ENCODE measurements around the gene CNOT2.

The CNOT2 gene

GRCh38 chr12:70242695-70243509 is at the start of gene CNOT2:
Gene CNOT2, plus strand, starts transcription at chr12:70243433. Its CDS starts 34,794 bp downstream, at chr12:70278227.
- TF ChIP-seq GATA1 (IDR thresholded peaks at IDR 0.05; ENCODE audit: low read depth, low read length) (no peak), POLR2A (IDR thresholded peaks at IDR 0.05; ENCODE audit: low read length) (peak; percentile 84)
- DNase-seq: peak; percentile 91 to 94

GRCh38 chr12:70194076-70194475 is 49.2 kb upstream of the CNOT2 start:
- TF ChIP-seq POLR2A (IDR thresholded peaks at IDR 0.05; ENCODE audit: low read length) (no peak), GATA1 (IDR thresholded peaks at IDR 0.05; ENCODE audit: low read depth, low read length) (no peak)
- DNase-seq: no peak

GRCh38 chr12:70196811-70197281 is 46.4 kb upstream of the CNOT2 start:
- TF ChIP-seq POLR2A (IDR thresholded peaks at IDR 0.05; ENCODE audit: low read length) (no peak), GATA1 (IDR thresholded peaks at IDR 0.05; ENCODE audit: low read depth, low read length) (no peak)

GRCh38 chr12:70197345-70197744 is 45.9 kb upstream of the CNOT2 start:
- TF ChIP-seq POLR2A (IDR thresholded peaks at IDR 0.05; ENCODE audit: low read length) (no peak), GATA1 (IDR thresholded peaks at IDR 0.05; ENCODE audit: low read depth, low read length) (no peak)

More at GRCh38 chr12:70196811-70197281, 46.4 kb upstream of the CNOT2 start:
- DNase-seq: no peak

GRCh38 chr12:70213707-70214106 is 29.5 kb upstream of the CNOT2 start:
- TF ChIP-seq POLR2A (IDR thresholded peaks at IDR 0.05; ENCODE audit: low read length) (no peak), GATA1 (IDR thresholded peaks at IDR 0.05; ENCODE audit: low read depth, low read length) (no peak)
- no peak for DNase-seq

More at GRCh38 chr12:70197345-70197744, 45.9 kb upstream of the CNOT2 start:
- DNase-seq: no peak

- TF ChIP-seq POLR2A (IDR thresholded peaks at IDR 0.05; ENCODE audit: low read length) (no peak), GATA1 (IDR thresholded peaks at IDR 0.05; ENCODE audit: low read depth, low read length) (no peak)
- DNase-seq: no peak
These were observed 28.1 kb upstream of the CNOT2 start for GRCh38 chr12:70214972-70215617.

- DNase-seq: no peak
- no peak for TF ChIP-seq POLR2A (IDR thresholded peaks at IDR 0.05; ENCODE audit: low read length)
- TF ChIP-seq GATA1 (IDR thresholded peaks at IDR 0.05; ENCODE audit: low read depth, low read length): no peak
These were observed 25.8 kb upstream of the CNOT2 start for GRCh38 chr12:70217416-70217815.

- DNase-seq: no peak
- no peak for TF ChIP-seq GATA1 (IDR thresholded peaks at IDR 0.05; ENCODE audit: low read depth, low read length)
- no peak for TF ChIP-seq POLR2A (IDR thresholded peaks at IDR 0.05; ENCODE audit: low read length)
These were observed 21.6 kb upstream of the CNOT2 start for GRCh38 chr12:70221626-70222025.

- DNase-seq: no peak
- TF ChIP-seq POLR2A (IDR thresholded peaks at IDR 0.05; ENCODE audit: low read length) (no peak), GATA1 (IDR thresholded peaks at IDR 0.05; ENCODE audit: low read depth, low read length) (no peak)
These were observed 15.3 kb upstream of the CNOT2 start for GRCh38 chr12:70227911-70228310.

- TF ChIP-seq GATA1 (IDR thresholded peaks at IDR 0.05; ENCODE audit: low read depth, low read length): no peak
- TF ChIP-seq POLR2A (IDR thresholded peaks at IDR 0.05; ENCODE audit: low read length): no peak
- no peak for DNase-seq
These were observed 12.2 kb upstream of the CNOT2 start for GRCh38 chr12:70230934-70231606.

GRCh38 chr12:70236990-70237389 is 6.2 kb upstream of the CNOT2 start:
- no peak for TF ChIP-seq POLR2A (IDR thresholded peaks at IDR 0.05; ENCODE audit: low read length)
- TF ChIP-seq GATA1 (IDR thresholded peaks at IDR 0.05; ENCODE audit: low read depth, low read length): no peak
- DNase-seq: no peak

GRCh38 chr12:70240673-70241072 is 2.6 kb upstream of the CNOT2 start:
- DNase-seq: peak in 1 of 2 experiments; percentile 7
- no peak for TF ChIP-seq POLR2A (IDR thresholded peaks at IDR 0.05; ENCODE audit: low read length)
- no peak for TF ChIP-seq GATA1 (IDR thresholded peaks at IDR 0.05; ENCODE audit: low read depth, low read length)

- TF ChIP-seq POLR2A (IDR thresholded peaks at IDR 0.05; ENCODE audit: low read length) (no peak), GATA1 (IDR thresholded peaks at IDR 0.05; ENCODE audit: low read depth, low read length) (no peak)
- DNase-seq: peak; percentile 6 to 51
These were observed 1.4 kb upstream of the CNOT2 start for GRCh38 chr12:70241845-70242244.

Measured in erythroblast (primary cell).